Fibroblast of lung (primary cell): ENCODE data around the gene MACROD1.

ENCODE experiments used
- CTCF ChIP-seq, 2 donors: IDR thresholded peaks in 1 of 2; conservative IDR thresholded peaks in 1 of 2; 1 replicate in 1 of 2; 2 replicates in 1 of 2; pipeline ENCODE4 v1.5.1; 2011 to 2012; ENCODE audit warnings: low read length in 2 of 2, control low read depth in 1 of 2, inconsistent platforms in 1 of 2, low read depth in 1 of 2, mild to moderate bottlenecking in 1 of 2
- EZH2 ChIP-seq: IDR thresholded peaks from 2 replicates; pipeline ENCODE4 v1.5.1; 2012; ENCODE audit warnings: low read length, control low read depth, mild to moderate bottlenecking; ENCODE audit errors: missing control alignments

- TF ChIP-seq CTCF (conservative IDR thresholded peaks at IDR 0.05 in 1 of 2, IDR thresholded peaks at IDR 0.05 in 1 of 2; ENCODE audit: low read depth in 1 of 2, low read length in 2 of 2) (no peak), EZH2 (no peak)
These were observed 73.2 kb downstream of the MACROD1 start for GRCh38 chr11:64092761-64093136.
